H1 (cell line): ENCODE results near the gene CCDC106. TPM values are rescaled to one million over a fixed set of nuclear protein-coding genes. Genes with fewer than 3 reads are reported as not detected.

Experiments used
- CTCF ChIA-PET: fragments of 300-600 bp; sonication (Branson Sonifier 250); formaldehyde crosslinking; loops from one replicate; lab custom pipeline; 2021; ENCODE audit not compliant: partially characterized antibody; lab: Charles Lee
- POLR2A ChIA-PET: fragments of 300-600 bp; sonication (Branson Sonifier 250); formaldehyde crosslinking; loops from one replicate; lab custom pipeline; 2021; ENCODE audit warnings: inconsistent platforms; ENCODE audit not compliant: partially characterized antibody; lab: Charles Lee
- DNase-seq, 2 experiments: peaks; one replicate each; pipeline versions ENCODE4 v3.0.0 to v3.0.0-alpha.2; 2010 to 2022; ENCODE audit warnings: low spot score in 2 of 2, low read depth in 1 of 2, mixed read lengths in 1 of 2
- FAIRE-seq: peaks from 2 replicates; lab custom pipeline; 2011; peaks lifted over from hg19 to GRCh38; lab: Jason Lieb, UNC
- H2AFZ ChIP-seq: 2 replicates; pipeline ENCODE4 v1.8.1; 2012; ENCODE audit warnings: low read length, inconsistent platforms
- H2AK5ac ChIP-seq: 2 replicates; pipeline ENCODE4 v1.6.1; 2013; ENCODE audit warnings: low read depth, low read length
- H2BK120ac ChIP-seq: replicated peaks from 2 replicates; pipeline ENCODE3; 2013; ENCODE audit warnings: low read depth, low read length, inconsistent platforms
- H2BK12ac ChIP-seq: 2 replicates; pipeline ENCODE4 v1.6.1; 2013; ENCODE audit warnings: low read depth, low read length
- H2BK15ac ChIP-seq: 2 replicates; pipeline ENCODE4 v1.6.1; 2013; ENCODE audit warnings: low read length
- H2BK20ac ChIP-seq: 2 replicates; pipeline ENCODE4 v1.6.1; 2013; ENCODE audit warnings: low read length
- H2BK5ac ChIP-seq: 2 replicates; pipeline ENCODE4 v1.6.1; 2013; ENCODE audit warnings: low read depth, low read length
- H3K14ac ChIP-seq: 2 replicates; pipeline ENCODE4 v1.6.1; 2013; ENCODE audit warnings: inconsistent platforms; ENCODE audit not compliant: insufficient read length
- H3K18ac ChIP-seq: 2 replicates; pipeline ENCODE4 v1.6.1; 2013; ENCODE audit warnings: low read length; ENCODE audit errors: extremely low read depth
- H3K23ac ChIP-seq: 2 replicates; pipeline ENCODE4 v1.6.1; 2013; ENCODE audit warnings: inconsistent platforms; ENCODE audit not compliant: insufficient read length
- H3K23me2 ChIP-seq: 2 replicates; pipeline ENCODE4 v1.6.1; 2013; ENCODE audit warnings: low read depth, low read length
- H3K27ac ChIP-seq: 2 replicates; pipeline ENCODE4 v1.6.1; 2011; ENCODE audit warnings: low read depth, low read length, inconsistent platforms
- H3K27me3 ChIP-seq, 4 experiments: replicated peaks in 1 of 4; 1 replicate in 1 of 4; 2 replicates in 3 of 4; pipeline versions ENCODE4 v1.6.1 to v1.8.1; 2011 to 2013; ENCODE audit warnings: low read length in 3 of 4, mild to moderate bottlenecking in 3 of 4, inconsistent platforms in 2 of 4, mixed read lengths in 2 of 4, moderate library complexity in 1 of 4; ENCODE audit not compliant: control insufficient read depth in 3 of 4, insufficient read depth in 3 of 4; ENCODE audit errors: extremely low read depth in 1 of 4
- H3K36me3 ChIP-seq, 4 experiments: 2 replicates each; pipeline versions ENCODE4 v1.6.1 to v1.8.1; 2011 to 2013; ENCODE audit warnings: mild to moderate bottlenecking in 4 of 4, low read length in 3 of 4, moderate library complexity in 2 of 4, control low read depth in 1 of 4, inconsistent platforms in 1 of 4; ENCODE audit not compliant: insufficient read depth in 4 of 4, control insufficient read depth in 2 of 4
- H3K4ac ChIP-seq: replicated peaks from 2 replicates; pipeline ENCODE3; 2013; ENCODE audit warnings: low read length, low read depth, mixed read lengths, inconsistent platforms; ENCODE audit not compliant: insufficient read length
- H3K4me1 ChIP-seq, 4 experiments: replicated peaks in 1 of 4; 1 replicate in 1 of 4; 2 replicates in 3 of 4; pipeline versions ENCODE4 v1.6.1 to v1.8.1; 2011 to 2013; ENCODE audit warnings: low read length in 3 of 4, inconsistent platforms in 2 of 4, mixed read lengths in 1 of 4; ENCODE audit not compliant: insufficient read depth in 4 of 4, control insufficient read depth in 3 of 4
- H3K4me2 ChIP-seq, 2 experiments: 2 replicates each; pipeline versions ENCODE4 v1.6.1 to v1.8.1; 2011 to 2013; ENCODE audit warnings: low read depth in 2 of 2, low read length in 2 of 2, control low read depth in 1 of 2, inconsistent platforms in 1 of 2, mild to moderate bottlenecking in 1 of 2; ENCODE audit not compliant: insufficient read depth in 1 of 2
- H3K4me3 ChIP-seq, 4 experiments: fragments of 200-600, 300-600 bp in 1 of 4; sonication (generic), shearing (Covaris generic), sonication (Bioruptor Twin) in 1 of 4; 2 replicates each; pipeline versions ENCODE4 v1.5.1 to v1.8.1; 2011 to 2016; ENCODE audit warnings: low read length in 4 of 4, low read depth in 3 of 4, control low read depth in 2 of 4, inconsistent platforms in 2 of 4, mild to moderate bottlenecking in 2 of 4, mixed read lengths in 1 of 4, moderate library complexity in 1 of 4; ENCODE audit not compliant: insufficient read depth in 2 of 4; ENCODE audit errors: extremely low read depth in 1 of 4
- H3K56ac ChIP-seq: replicated peaks from 2 replicates; pipeline ENCODE3; 2013; ENCODE audit warnings: low read depth, mild to moderate bottlenecking, mixed read lengths, low read length, inconsistent platforms; ENCODE audit not compliant: insufficient read length
- H3K79me1 ChIP-seq: 2 replicates; pipeline ENCODE4 v1.6.1; 2013; ENCODE audit warnings: low read depth, low read length, control low read depth
- H3K79me2 ChIP-seq, 2 experiments: 2 replicates each; pipeline versions ENCODE4 v1.6.1 to v1.8.1; 2012 to 2013; ENCODE audit warnings: low read length in 2 of 2, mild to moderate bottlenecking in 2 of 2, inconsistent platforms in 1 of 2; ENCODE audit not compliant: insufficient read depth in 2 of 2, control insufficient read depth in 1 of 2
- H3K9ac ChIP-seq, 4 experiments: replicated peaks in 1 of 4; 1 replicate in 1 of 4; 2 replicates in 3 of 4; pipeline versions ENCODE4 v1.6.1 to v1.8.1; 2011 to 2013; ENCODE audit warnings: low read depth in 3 of 4, low read length in 3 of 4, control low read depth in 2 of 4, mild to moderate bottlenecking in 2 of 4, moderate library complexity in 2 of 4, inconsistent platforms in 1 of 4; ENCODE audit errors: extremely low read depth in 1 of 4
- H3K9me3 ChIP-seq, 2 experiments: 2 replicates each; pipeline versions ENCODE4 v1.6.1 to v1.8.1; 2012 to 2013; ENCODE audit warnings: mild to moderate bottlenecking in 2 of 2, moderate library complexity in 2 of 2, control low read depth in 1 of 2, inconsistent platforms in 1 of 2, low read depth in 1 of 2, low read length in 1 of 2, mixed read lengths in 1 of 2; ENCODE audit not compliant: insufficient read depth in 2 of 2
- H4K20me1 ChIP-seq, 2 experiments: replicated peaks in 1 of 2; 2 replicates each; pipeline versions ENCODE3 to v1.8.1; 2011 to 2013; ENCODE audit warnings: inconsistent platforms in 2 of 2, low read length in 2 of 2, mild to moderate bottlenecking in 1 of 2; ENCODE audit not compliant: insufficient read depth in 2 of 2, control insufficient read depth in 1 of 2
- H4K5ac ChIP-seq: 2 replicates; pipeline ENCODE4 v1.6.1; 2013; ENCODE audit warnings: low read length, low read depth, mixed read lengths, inconsistent platforms; ENCODE audit not compliant: insufficient read length
- H4K8ac ChIP-seq: 2 replicates; pipeline ENCODE4 v1.8.0; 2013; ENCODE audit warnings: mild to moderate bottlenecking, moderate library complexity, low read length, inconsistent platforms; ENCODE audit not compliant: insufficient read depth; ENCODE audit errors: extremely low read depth
- H4K91ac ChIP-seq: replicated peaks from 2 replicates; pipeline ENCODE3; 2013; ENCODE audit warnings: low read length, mixed read lengths, inconsistent platforms; ENCODE audit not compliant: insufficient read length
- ASH2L ChIP-seq: fragments of 200-600, 300-600 bp; sonication (generic); IDR thresholded peaks from one replicate; pipeline ENCODE4 v1.7.1; 2017; ENCODE audit warnings: low read length
- BACH1 ChIP-seq: IDR thresholded peaks from 2 replicates; pipeline ENCODE4 v1.6.1; 2012; ENCODE audit warnings: low read length, improper control_type of control experiment
- CTCF ChIP-seq, 3 experiments: IDR thresholded peaks; 1 replicate in 2 of 3; 2 replicates in 1 of 3; pipeline versions ENCODE4 v1.5.1 to v1.6.1; 2011; ENCODE audit warnings: low read length in 3 of 3, mild to moderate bottlenecking in 3 of 3, inconsistent platforms in 2 of 3, low read depth in 1 of 3, moderate library complexity in 1 of 3; ENCODE audit not compliant: insufficient read depth in 1 of 3; ENCODE audit errors: control extremely low read depth in 1 of 3
- TBP ChIP-seq: IDR thresholded peaks from 2 replicates; pipeline ENCODE4 v1.6.1; 2011; ENCODE audit warnings: low read depth, low read length, improper control_type of control experiment
- WGBS, 2 experiments: shearing (Covaris generic) in 1 of 2; methylation state at CpG; one replicate each; pipeline versions ENCODE4 v1.1.6 to v1.1.7; 2013 to 2015; ENCODE audit warnings: low lambda C conversion rate in 2 of 2, mixed read lengths in 2 of 2, inconsistent platforms in 1 of 2, low coverage in 1 of 2, missing lambda C conversion rate in 1 of 2; ENCODE audit not compliant: insufficient replicate concordance in 2 of 2, insufficient coverage in 1 of 2, insufficient read length in 1 of 2; ENCODE audit errors: extremely low coverage in 1 of 2, missing lambda C conversion rate in 1 of 2; 5-methylcytosine and 5-hydroxymethylcytosine counted together
- polyA plus RNA-seq, 7 experiments: library from polyadenylated mRNA; depleted of rRNA in 3 of 7; stranded (reverse) in 5 of 7; unstranded in 2 of 7; fragments of >200 nt in 5 of 7; fragments of 200-250 nt in 2 of 7; gene quantifications; 1 replicate in 5 of 7; 2 replicates in 1 of 7; 4 replicates in 1 of 7; pipeline versions ENCODE4 v1.2.1 to v1.2.3, GENCODE V29; 2011 to 2013; ENCODE audit warnings: missing spikeins in 2 of 7, mixed read lengths in 2 of 7
- total RNA-seq: library from RNA; stranded (reverse); fragmentation: NEBNext Ultra II Directional; extraction: Animal tissue kit (Norgen Biotek cat#: 25700); gene quantifications from 2 replicates; pipeline ENCODE4 v1.2.1, GENCODE V29; 2021

The CCDC106 gene
- total and polyA plus RNA-seq, 2 of the 8 experiments (the other 6 are each of a cell fraction or from before 2014, with no cell fraction given), result 12.0 to 20.1 TPM

- POLR2A ChIA-PET, result interaction anchor here (0.7 to 2.5 kb wide), 8 partner anchors 13 to 555 kb away, joined by 3 to 18 read pairs (median 4); partner anchors contain the start of gene U2AF2
- Histone ChIP-seq H4K5ac (no peak within 1 kb of the TSS), H3K4ac (no peak within 1 kb of the TSS), H3K56ac (no peak within 1 kb of the TSS), H2AK5ac (peak within 1 kb of the TSS; percentile 1; the same call in 1 of the 2 replicates), H2BK5ac (no peak within 1 kb of the TSS), H3K9me3 (no peaks in the 10 kb centered on the region), H2AFZ (no peak within 1 kb of the TSS), H3K4me1 (peaks cover 0 to 11% (median 6%) of the 10 kb centered on the region in 4 experiments; a peak in 5 of 7 replicates), H3K36me3 (peaks cover 11 to 24% (median 20%) of the 10 kb centered on the region in 4 experiments), H3K27ac (peak within 1 kb of the TSS; percentile 68; the same call in 1 of the 2 replicates), H3K9ac (peak within 1 kb of the TSS; percentile 76 to 94 (median 80)), H2BK20ac (no peak within 1 kb of the TSS), H2BK12ac (no peak within 1 kb of the TSS), H3K4me3 (peak within 1 kb of the TSS; percentile 83 to 95 (median 92)), H3K27me3 (no peaks in the 10 kb centered on the region), H3K79me1 (peaks cover 21% of the 10 kb centered on the region), H3K14ac (no peak within 1 kb of the TSS), H3K23ac (no peak within 1 kb of the TSS), H4K20me1 (peaks cover 15 to 35% of the 10 kb centered on the region in 2 experiments), H3K18ac (no peak within 1 kb of the TSS; the same call in 1 of the 2 replicates), H4K91ac (no peak within 1 kb of the TSS), H3K23me2 (peaks cover 5% of the 10 kb centered on the region; the same call in 1 of the 2 replicates), H2BK120ac (no peak within 1 kb of the TSS), H4K8ac (peak within 1 kb of the TSS; percentile 69; the same call in 1 of the 2 replicates), H2BK15ac (no peak within 1 kb of the TSS), H3K79me2 (peaks cover 21 to 69% of the 10 kb centered on the region in 2 experiments), H3K4me2 (peak within 1 kb of the TSS; percentile 70 to 90)
- FAIRE-seq, result peak; percentile 32
- peak; percentile 81 to 98 for DNase-seq
- WGBS, 2 experiments, result 2% methylated on average over 71 of the region's 101 CpGs; no CpG with 5 or more reads in 1 of the 2 experiments
- CTCF ChIA-PET, result interaction anchor here (0.6 to 1.0 kb wide), 2 partner anchors 26 to 28 kb away, joined by 3 read pairs; no protein-coding TSS in a partner anchor
- TF ChIP-seq ASH2L (peak; percentile 62), BACH1 (no peak; the same call in 1 of the 2 replicates), TBP (no peak), CTCF (IDR thresholded peaks at IDR 0.05; ENCODE audit: control extremely low read depth in 1 of 3, insufficient read depth in 1 of 3, low read depth in 1 of 3, low read length in 3 of 3) (no peak)
Observed at GRCh38 chr19:55674841-55675660, 27.0 kb downstream of the CCDC106 start, which contains the start of gene EPN1. Gene EPN1 (plus strand): TSS chr19:55675226. CDS start chr19:55678628, 3,402 bp downstream.
